HCT116 (cell line): ENCODE results near the gene C2CD2.
A peak's percentile ranks its signal among the peaks of the same experiment; 100 is the strongest.

ENCODE experiments used
- CTCF ChIP-seq, 3 experiments: fragments of 200-600 bp in 1 of 3; sonication (generic) in 1 of 3; IDR thresholded peaks in 2 of 3; conservative IDR thresholded peaks in 1 of 3; 2 replicates each; pipeline ENCODE4 v1.5.1; 2012 to 2017; ENCODE audit warnings: low read depth in 2 of 3, low read length in 2 of 3, antibody characterized with exemption in 1 of 3, borderline replicate concordance in 1 of 3, control low read depth in 1 of 3, mild to moderate bottlenecking in 1 of 3, mixed read lengths in 1 of 3, mixed run types in 1 of 3, moderate library complexity in 1 of 3; ENCODE audit not compliant: insufficient read depth in 1 of 3
- EZH2 ChIP-seq: fragments of 200-600 bp; sonication (generic); IDR thresholded peaks from 2 replicates; pipeline ENCODE4 v1.6.1; 2017; ENCODE audit warnings: antibody characterized with exemption, mixed run types
- FOSL1 ChIP-seq: IDR thresholded peaks from 2 replicates; pipeline ENCODE4 v1.6.1; 2012; ENCODE audit warnings: low read depth
- JUND ChIP-seq: IDR thresholded peaks from 2 replicates; pipeline ENCODE4 v1.6.1; 2012
- POLR2A ChIP-seq: IDR thresholded peaks from 2 replicates; pipeline ENCODE4 v1.7.0; 2011; ENCODE audit warnings: borderline replicate concordance; ENCODE audit not compliant: insufficient read depth, insufficient read length; ENCODE audit errors: extremely low read depth
- POLR2AphosphoS5 ChIP-seq: IDR thresholded peaks from 2 replicates; pipeline ENCODE4 v1.6.1; 2011; ENCODE audit warnings: mild to moderate bottlenecking, low read depth, low read length, moderate library complexity
- YY1 ChIP-seq: IDR thresholded peaks from 2 replicates; pipeline ENCODE4 v1.6.1; 2011; ENCODE audit warnings: low read length, low read depth, moderate library complexity, mild to moderate bottlenecking; ENCODE audit not compliant: insufficient replicate concordance; ENCODE audit errors: extremely low read depth
- ZBTB33 ChIP-seq: IDR thresholded peaks from 2 replicates; pipeline ENCODE4 v1.6.1; 2011; ENCODE audit warnings: mild to moderate bottlenecking, low read length, moderate library complexity; ENCODE audit not compliant: insufficient replicate concordance; ENCODE audit errors: extremely low read depth

GRCh38 chr21:41847066-41847804 is 106.6 kb downstream of the C2CD2 start:
- no peak for TF ChIP-seq POLR2A
- TF ChIP-seq POLR2AphosphoS5 = no peak
- no peak for TF ChIP-seq JUND
- TF ChIP-seq FOSL1 = no peak
- TF ChIP-seq ZBTB33 = no peak
- TF ChIP-seq CTCF (IDR thresholded peaks at IDR 0.05 in 2 of 3, conservative IDR thresholded peaks at IDR 0.05 in 1 of 3; ENCODE audit: borderline replicate concordance in 1 of 3, insufficient read depth in 1 of 3, low read depth in 2 of 3, low read length in 2 of 3) = peak in 2 of 3 experiments; percentile 11 to 25; a peak in 1 of 6 replicates
- TF ChIP-seq EZH2 = no peak
- TF ChIP-seq YY1 = no peak
